H9 (cell line): Measurements from ENCODE around the gene EFNA5. TPM values are rescaled to one million over a fixed set of nuclear protein-coding genes. Genes with fewer than 3 reads are reported as not detected.
A peak's percentile ranks its signal among the peaks of the same experiment; 100 is the strongest.

Experiments used
- DNase-seq: peaks from one replicate; pipeline ENCODE4 v3.0.0-alpha.2; 2017
- H2AFZ ChIP-seq: one replicate; pipeline ENCODE4 v1.6.1; 2013; ENCODE audit warnings: mild to moderate bottlenecking, low read length, control low read depth, moderate library complexity
- H2AK5ac ChIP-seq: 2 replicates; pipeline ENCODE4 v1.6.1; 2013; ENCODE audit warnings: low read length, control low read depth, mixed read lengths; ENCODE audit not compliant: insufficient read length
- H2BK120ac ChIP-seq: one replicate; pipeline ENCODE4 v1.6.1; 2013; ENCODE audit warnings: low read depth, mild to moderate bottlenecking, low read length, control low read depth, inconsistent platforms; ENCODE audit not compliant: poor library complexity, severe bottlenecking
- H2BK12ac ChIP-seq: 2 replicates; pipeline ENCODE4 v1.6.1; 2013; ENCODE audit warnings: low read length, control low read depth, mixed read lengths, low read depth; ENCODE audit not compliant: insufficient read length
- H2BK15ac ChIP-seq: 2 replicates; pipeline ENCODE4 v1.6.1; 2013; ENCODE audit warnings: low read depth, low read length, control low read depth
- H2BK20ac ChIP-seq: one replicate; pipeline ENCODE4 v1.6.1; 2013; ENCODE audit warnings: low read depth, mild to moderate bottlenecking, low read length, control low read depth, inconsistent platforms; ENCODE audit not compliant: poor library complexity, severe bottlenecking
- H2BK5ac ChIP-seq: 2 replicates; pipeline ENCODE4 v1.6.1; 2013; ENCODE audit warnings: low read length, control low read depth, mixed read lengths; ENCODE audit not compliant: insufficient read length
- H3K14ac ChIP-seq: 2 replicates; pipeline ENCODE4 v1.6.1; 2013; ENCODE audit warnings: low read length, control low read depth; ENCODE audit not compliant: insufficient read depth
- H3K18ac ChIP-seq: 2 replicates; pipeline ENCODE4 v1.6.1; 2013; ENCODE audit warnings: low read depth, mild to moderate bottlenecking, mixed read lengths, low read length, control low read depth; ENCODE audit not compliant: insufficient read length
- H3K23ac ChIP-seq: 2 replicates; pipeline ENCODE4 v1.6.1; 2013; ENCODE audit warnings: low read length, control low read depth, mixed read lengths, low read depth; ENCODE audit not compliant: insufficient read length
- H3K23me2 ChIP-seq: 2 replicates; pipeline ENCODE4 v1.6.1; 2013; ENCODE audit warnings: low read depth, mild to moderate bottlenecking, mixed read lengths, low read length, control low read depth; ENCODE audit not compliant: insufficient read length, poor library complexity, severe bottlenecking
- H3K27ac ChIP-seq: 2 replicates; pipeline ENCODE4 v1.5.1; 2013; ENCODE audit warnings: low read length, control low read depth, mixed read lengths, low read depth; ENCODE audit not compliant: insufficient read length
- H3K27me3 ChIP-seq: 2 replicates; pipeline ENCODE4 v1.6.1; 2013; ENCODE audit warnings: low read length, control low read depth, inconsistent platforms; ENCODE audit not compliant: insufficient read depth
- H3K4ac ChIP-seq: 2 replicates; pipeline ENCODE4 v1.6.1; 2013; ENCODE audit warnings: low read depth, mild to moderate bottlenecking, control low read depth, inconsistent platforms, low read length, moderate library complexity
- H3K4me1 ChIP-seq: 2 replicates; pipeline ENCODE4 v1.6.1; 2013; ENCODE audit warnings: low read length, control low read depth, inconsistent platforms; ENCODE audit not compliant: insufficient read depth
- H3K4me2 ChIP-seq: 2 replicates; pipeline ENCODE4 v1.6.1; 2013; ENCODE audit warnings: low read length, control low read depth, mixed read lengths; ENCODE audit not compliant: insufficient read length, insufficient read depth
- H3K56ac ChIP-seq: 2 replicates; pipeline ENCODE4 v1.6.1; 2013; ENCODE audit warnings: low read depth, mild to moderate bottlenecking, mixed read lengths, low read length, control low read depth; ENCODE audit not compliant: insufficient read length
- H3K79me1 ChIP-seq: 2 replicates; pipeline ENCODE4 v1.6.1; 2013; ENCODE audit warnings: low read depth, mild to moderate bottlenecking, moderate library complexity, low read length, control low read depth, inconsistent platforms; ENCODE audit not compliant: insufficient read depth, poor library complexity, severe bottlenecking
- H3K79me2 ChIP-seq: 2 replicates; pipeline ENCODE4 v1.6.1; 2013; ENCODE audit warnings: low read length, control low read depth, inconsistent platforms; ENCODE audit not compliant: insufficient read depth
- H3K9ac ChIP-seq: 2 replicates; pipeline ENCODE4 v1.6.1; 2013; ENCODE audit warnings: low read length, control low read depth, mixed read lengths; ENCODE audit not compliant: insufficient read length; ENCODE audit errors: extremely low read depth
- H3K9me3 ChIP-seq: one replicate; pipeline ENCODE4 v1.6.1; 2013; ENCODE audit warnings: low read depth, low read length, inconsistent platforms; ENCODE audit not compliant: control insufficient read depth
- H3T11ph ChIP-seq: one replicate; pipeline ENCODE4 v1.6.1; 2013; ENCODE audit warnings: mild to moderate bottlenecking, low read length, control low read depth, inconsistent platforms
- H4K20me1 ChIP-seq: one replicate; pipeline ENCODE4 v1.6.1; 2013; ENCODE audit not compliant: control insufficient read depth, insufficient read length, insufficient read depth
- H4K5ac ChIP-seq: 2 replicates; pipeline ENCODE4 v1.6.1; 2013; ENCODE audit warnings: low read depth, mild to moderate bottlenecking, mixed read lengths, low read length, control low read depth; ENCODE audit not compliant: insufficient read length
- H4K8ac ChIP-seq: replicated peaks from 2 replicates; pipeline ENCODE4 v1.6.1; 2013; ENCODE audit warnings: low read length, control low read depth, mixed read lengths, low read depth; ENCODE audit not compliant: insufficient read length
- H4K91ac ChIP-seq: 2 replicates; pipeline ENCODE4 v1.6.1; 2013; ENCODE audit warnings: low read depth, mild to moderate bottlenecking, moderate library complexity, mixed read lengths, low read length, control low read depth; ENCODE audit not compliant: insufficient read length
- H3K27ac Mint-ChIP-seq, 3 experiments: 2 replicates in 2 of 3; 3 replicates in 1 of 3; pipeline ENCODE4 v1.8.0; 2020 to 2021; ENCODE audit warnings: mixed read lengths in 3 of 3, mild to moderate bottlenecking in 1 of 3, moderate library complexity in 1 of 3
- H3K27me3 Mint-ChIP-seq: 2 replicates; pipeline ENCODE4 v1.8.0; 2021; ENCODE audit warnings: low read depth, mild to moderate bottlenecking, moderate library complexity, mixed read lengths
- H3K36me3 Mint-ChIP-seq, 3 experiments: 2 replicates in 2 of 3; 3 replicates in 1 of 3; pipeline ENCODE4 v1.8.0; 2020 to 2021; ENCODE audit warnings: low read depth in 3 of 3, mixed read lengths in 3 of 3; ENCODE audit not compliant: insufficient read depth in 1 of 3
- H3K4me1 Mint-ChIP-seq, 2 experiments: 2 replicates each; pipeline ENCODE4 v1.8.0; 2020; ENCODE audit warnings: mixed read lengths in 2 of 2
- H3K4me3 Mint-ChIP-seq, 2 experiments: 2 replicates in 1 of 2; 3 replicates in 1 of 2; pipeline ENCODE4 v1.8.0; 2020 to 2021; ENCODE audit warnings: mild to moderate bottlenecking in 2 of 2, mixed read lengths in 2 of 2, moderate library complexity in 1 of 2
- H3K9me3 Mint-ChIP-seq, 2 experiments: 2 replicates in 1 of 2; 3 replicates in 1 of 2; pipeline ENCODE4 v1.8.0; 2020; ENCODE audit warnings: mild to moderate bottlenecking in 2 of 2, mixed read lengths in 2 of 2, moderate library complexity in 1 of 2
- WGBS: extraction: QIAGEN DNeasy Blood & Tissue Kit; methylation state at CpG from one replicate; pipeline ENCODE4 v1.1.7; 2013; ENCODE audit warnings: missing lambda C conversion rate, low lambda C conversion rate, mixed read lengths; ENCODE audit not compliant: insufficient read length; ENCODE audit errors: extremely low coverage; 5-methylcytosine and 5-hydroxymethylcytosine counted together
- total RNA-seq: library from RNA; stranded (reverse); gene quantifications from 2 replicates; pipeline ENCODE4 v1.2.1, GENCODE V29; 2021
- TF ChIP-seq, protein P1 (sequence below): fragments of 200-600 bp; sonication (generic); conservative IDR thresholded peaks from 3 replicates; pipeline ENCODE4 v1.8.0; 2021; ENCODE audit warnings: antibody characterized with exemption, mild to moderate bottlenecking

EFNA5 gene
- total RNA-seq, 1 experiment from 2014 or later = 20.4 TPM

DNA sequence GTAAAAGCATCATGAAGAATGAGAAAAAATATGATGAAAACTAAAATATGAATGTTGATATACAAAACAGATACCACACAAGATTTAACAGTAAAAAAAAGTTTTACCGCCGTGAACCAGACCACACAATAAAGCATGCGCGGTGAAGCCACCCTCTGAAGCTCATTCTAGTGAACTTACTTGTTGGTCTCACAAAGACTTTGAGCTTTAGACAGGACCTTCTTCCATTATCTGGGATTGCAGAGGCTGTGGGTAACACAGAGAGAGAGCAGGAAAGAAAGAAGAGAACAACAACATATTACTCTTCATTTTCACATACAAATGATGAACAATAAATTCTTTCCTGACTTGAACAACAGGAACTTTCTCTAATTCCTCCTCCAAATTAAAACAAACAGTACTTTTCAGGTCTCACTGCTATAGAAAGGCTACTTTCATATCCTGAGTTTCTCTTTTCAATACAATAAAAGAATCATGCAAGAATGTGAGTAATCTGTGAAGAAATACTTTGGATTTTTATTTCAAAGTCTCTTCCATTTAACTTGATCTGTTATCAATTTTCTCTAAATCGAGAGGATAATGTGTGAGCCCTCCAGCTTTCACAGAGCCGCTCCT, 283.1 kb downstream of the EFNA5 start:
- Histone ChIP-seq H2BK15ac (no peak overlapping the region), H3K4me2 (no peak overlapping the region), H4K5ac (no peak overlapping the region), H3K56ac (no peak overlapping the region), H3K27ac (no peak overlapping the region), H3K79me2 (no peaks in the 10 kb centered on the region), H4K91ac (no peak overlapping the region), H3K4ac (no peak overlapping the region), H3K23me2 (no peaks in the 10 kb centered on the region), H2BK5ac (no peak overlapping the region), H2BK20ac (no peak overlapping the region), H3K9me3 (no peaks in the 10 kb centered on the region), H2AK5ac (no peak overlapping the region), H3K9ac (no peak overlapping the region), H2BK120ac (no peak overlapping the region), H2AFZ (no peak overlapping the region), H3K23ac (no peak overlapping the region), H3K4me1 (peaks cover 2% of the 10 kb centered on the region; the same call in 1 of the 2 replicates), H3K79me1 (no peaks in the 10 kb centered on the region), H3K14ac (no peak overlapping the region), H3K27me3 (no peaks in the 10 kb centered on the region), H2BK12ac (no peak overlapping the region), H4K20me1 (no peaks in the 10 kb centered on the region), H3T11ph (no peak overlapping the region), H3K18ac (no peak overlapping the region), H4K8ac (no peak overlapping the region)
- no peaks in the 10 kb centered on the region; the same call in 1 of the 2 replicates for H3K27me3 Mint-ChIP-seq
- no peak overlapping the region for H3K4me3 Mint-ChIP-seq
- no peaks in the 10 kb centered on the region for H3K9me3 Mint-ChIP-seq
- H3K27ac Mint-ChIP-seq = peak overlapping the region in 1 of 3 experiments; percentile 72; a peak in 1 of 7 replicates
- H3K4me1 Mint-ChIP-seq = peaks cover 42 to 46% of the 10 kb centered on the region in 2 experiments
- TF ChIP-seq, protein P1, sequence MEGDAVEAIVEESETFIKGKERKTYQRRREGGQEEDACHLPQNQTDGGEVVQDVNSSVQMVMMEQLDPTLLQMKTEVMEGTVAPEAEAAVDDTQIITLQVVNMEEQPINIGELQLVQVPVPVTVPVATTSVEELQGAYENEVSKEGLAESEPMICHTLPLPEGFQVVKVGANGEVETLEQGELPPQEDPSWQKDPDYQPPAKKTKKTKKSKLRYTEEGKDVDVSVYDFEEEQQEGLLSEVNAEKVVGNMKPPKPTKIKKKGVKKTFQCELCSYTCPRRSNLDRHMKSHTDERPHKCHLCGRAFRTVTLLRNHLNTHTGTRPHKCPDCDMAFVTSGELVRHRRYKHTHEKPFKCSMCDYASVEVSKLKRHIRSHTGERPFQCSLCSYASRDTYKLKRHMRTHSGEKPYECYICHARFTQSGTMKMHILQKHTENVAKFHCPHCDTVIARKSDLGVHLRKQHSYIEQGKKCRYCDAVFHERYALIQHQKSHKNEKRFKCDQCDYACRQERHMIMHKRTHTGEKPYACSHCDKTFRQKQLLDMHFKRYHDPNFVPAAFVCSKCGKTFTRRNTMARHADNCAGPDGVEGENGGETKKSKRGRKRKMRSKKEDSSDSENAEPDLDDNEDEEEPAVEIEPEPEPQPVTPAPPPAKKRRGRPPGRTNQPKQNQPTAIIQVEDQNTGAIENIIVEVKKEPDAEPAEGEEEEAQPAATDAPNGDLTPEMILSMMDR = no peak
- H3K36me3 Mint-ChIP-seq = peaks cover 0 to 4% (median 0%) of the 10 kb centered on the region in 3 experiments; a peak in 1 of 7 replicates
- no peak for DNase-seq
- WGBS = no CpG with 5 or more reads among the region's 6 CpGs
